Measurements from ENCODE around the gene PLD6. TPM values are rescaled to one million over a fixed set of nuclear protein-coding genes. Genes with fewer than 3 reads are reported as not detected.

PLD6 gene
- total RNA-seq, 1 experiment from 2014 or later, result 1.2 TPM

GRCh38 chr17:17206913-17207335 lies 791 bp upstream of the PLD6 start:
- Mint-ChIP-seq H3K27me3 (ENCODE audit: low read depth) (peaks cover 7% of the 10 kb centered on the region), H3K4me3 (peak overlapping the region; percentile 22; the same call in 1 of the 2 replicates), H3K27ac (no peak overlapping the region), H3K36me3 (no peaks in the 10 kb centered on the region), H3K4me1 (no peaks in the 10 kb centered on the region), H3K9me3 (no peaks in the 10 kb centered on the region)
- POLR2A ChIA-PET, result no interaction called here
- ATAC-seq (no peak), DNase-seq (ENCODE audit: low spot score) (no peak)
- TF ChIP-seq CREM (CRISPR knock-in tag; IDR thresholded peaks at IDR 0.05) (no peak), IRF1 (CRISPR knock-in tag; IDR thresholded peaks at IDR 0.05) (no peak), ERG (CRISPR knock-in tag; IDR thresholded peaks at IDR 0.05) (no peak), HMGXB4 (CRISPR knock-in tag; IDR thresholded peaks at IDR 0.05) (no peak), ZNF263 (CRISPR knock-in tag; IDR thresholded peaks at IDR 0.05; ENCODE audit: low read depth) (no peak), ZNF512 (CRISPR knock-in tag; IDR thresholded peaks at IDR 0.05; ENCODE audit: borderline replicate concordance) (no peak), ZNF425 (CRISPR knock-in tag; conservative IDR thresholded peaks at IDR 0.05) (no peak), ZNF121 (CRISPR knock-in tag; IDR thresholded peaks at IDR 0.05) (no peak), RELA (CRISPR knock-in tag; IDR thresholded peaks at IDR 0.05; ENCODE audit: borderline replicate concordance) (no peak), AFF4 (CRISPR knock-in tag; IDR thresholded peaks at IDR 0.05; ENCODE audit: borderline replicate concordance) (no peak), ZNF232 (CRISPR knock-in tag; IDR thresholded peaks at IDR 0.05) (no peak), GRHL2 (CRISPR knock-in tag; IDR thresholded peaks at IDR 0.05; ENCODE audit: insufficient replicate concordance, severe bottlenecking) (no peak)
- CTCF ChIA-PET, result interaction anchor here (1.7 to 3.2 kb wide), 2 partner anchors 65 to 215 kb away, joined by 7 to 14 read pairs; no protein-coding TSS in a partner anchor

Data from WTC11 (cell line).